VCaP (cell line): ENCODE results near the gene CENPO.

ENCODE experiments used
- H3K27ac ChIP-seq: fragments of 450-650 bp; 2 replicates; pipeline ENCODE4 v1.5.1; 2017
- TF ChIP-seq, protein P1 (sequence below): fragments of 450-650 bp; conservative IDR thresholded peaks from 2 replicates; pipeline ENCODE4 v1.5.1; 2017; ENCODE audit warnings: mild to moderate bottlenecking, moderate library complexity

CENPO gene

GRCh38 chr2:24768601-24769000 lies 24.6 kb upstream of the CENPO start:
- H3K27ac ChIP-seq: no peak overlapping the region
- TF ChIP-seq, protein P1, sequence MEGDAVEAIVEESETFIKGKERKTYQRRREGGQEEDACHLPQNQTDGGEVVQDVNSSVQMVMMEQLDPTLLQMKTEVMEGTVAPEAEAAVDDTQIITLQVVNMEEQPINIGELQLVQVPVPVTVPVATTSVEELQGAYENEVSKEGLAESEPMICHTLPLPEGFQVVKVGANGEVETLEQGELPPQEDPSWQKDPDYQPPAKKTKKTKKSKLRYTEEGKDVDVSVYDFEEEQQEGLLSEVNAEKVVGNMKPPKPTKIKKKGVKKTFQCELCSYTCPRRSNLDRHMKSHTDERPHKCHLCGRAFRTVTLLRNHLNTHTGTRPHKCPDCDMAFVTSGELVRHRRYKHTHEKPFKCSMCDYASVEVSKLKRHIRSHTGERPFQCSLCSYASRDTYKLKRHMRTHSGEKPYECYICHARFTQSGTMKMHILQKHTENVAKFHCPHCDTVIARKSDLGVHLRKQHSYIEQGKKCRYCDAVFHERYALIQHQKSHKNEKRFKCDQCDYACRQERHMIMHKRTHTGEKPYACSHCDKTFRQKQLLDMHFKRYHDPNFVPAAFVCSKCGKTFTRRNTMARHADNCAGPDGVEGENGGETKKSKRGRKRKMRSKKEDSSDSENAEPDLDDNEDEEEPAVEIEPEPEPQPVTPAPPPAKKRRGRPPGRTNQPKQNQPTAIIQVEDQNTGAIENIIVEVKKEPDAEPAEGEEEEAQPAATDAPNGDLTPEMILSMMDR: no peak

DNA sequence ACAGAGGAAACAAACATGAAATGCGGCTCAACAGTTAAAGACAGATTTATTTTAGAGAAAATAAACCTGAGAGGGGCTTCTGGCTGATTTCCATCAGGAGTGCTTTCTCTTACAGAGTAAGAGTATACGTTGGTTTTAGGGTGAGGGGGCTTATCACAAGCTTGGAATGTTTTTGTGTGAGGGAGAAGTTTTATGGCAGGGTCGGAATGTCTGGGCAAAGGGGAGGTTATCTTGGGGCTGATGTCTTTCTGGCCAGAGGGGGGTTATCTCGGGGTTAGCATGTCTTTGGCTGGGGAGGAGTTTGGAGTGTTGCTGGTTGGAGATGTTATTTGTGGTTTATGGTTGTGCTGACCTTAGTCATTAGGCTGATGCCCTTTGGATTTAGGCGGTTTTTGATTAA lies 22.2 kb upstream of the CENPO start:
- no peak overlapping the region for H3K27ac ChIP-seq
- TF ChIP-seq, protein P1: no peak

GRCh38 chr2:24771764-24772586 lies 21.2 kb upstream of the CENPO start:
- TF ChIP-seq, protein P1: no peak

DNA sequence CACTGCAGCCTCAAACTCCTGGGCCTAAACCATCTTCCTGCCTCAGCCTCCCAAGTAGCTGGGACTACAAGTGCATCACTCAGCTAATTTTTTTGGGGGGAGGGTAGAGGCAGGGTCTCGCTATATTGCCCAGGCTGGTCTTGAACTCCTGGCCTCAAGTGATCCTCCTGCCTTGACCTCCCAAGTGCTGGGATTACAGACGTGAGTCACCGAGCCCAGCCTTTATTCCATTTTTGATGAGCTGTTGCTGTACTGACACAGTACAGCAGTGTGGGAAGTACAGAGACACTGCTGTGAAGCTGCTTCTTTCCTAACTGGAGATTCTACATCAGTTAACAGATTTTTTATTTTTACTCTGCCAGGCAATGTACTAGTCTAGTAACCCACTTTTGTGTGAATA lies 18.9 kb upstream of the CENPO start:
- TF ChIP-seq, protein P1: no peak
- H3K27ac ChIP-seq: no peak overlapping the region

More at GRCh38 chr2:24771764-24772586, 21.2 kb upstream of the CENPO start:
- no peak overlapping the region for H3K27ac ChIP-seq

- TF ChIP-seq, protein P1: no peak
- H3K27ac ChIP-seq: no peak overlapping the region
These were observed 14.1 kb upstream of the CENPO start for GRCh38 chr2:24779116-24779515.

- no peak overlapping the region for H3K27ac ChIP-seq
- TF ChIP-seq, protein P1: no peak
These were observed 9.6 kb upstream of the CENPO start for GRCh38 chr2:24783641-24784040.

- no peak overlapping the region for H3K27ac ChIP-seq
- TF ChIP-seq, protein P1: no peak
These were observed 7.4 kb upstream of the CENPO start for GRCh38 chr2:24785671-24786321.
